WTC11 (cell line): ENCODE data around the gene CBY3. TPM values are rescaled to one million over a fixed set of nuclear protein-coding genes. Genes with fewer than 3 reads are reported as not detected.
A peak's percentile ranks its signal among the peaks of the same experiment; 100 is the strongest.

Experiments
- ATAC-seq: fragments of 200-7000 bp; cut with Tn5 transposase; 2 replicates; pipeline ENCODE4 v1.10.0; 2021; ENCODE audit warnings: mild to moderate bottlenecking, moderate library complexity
- Bru-seq: library from RNA; stranded (reverse); fragments of 400-500 nt; gene quantifications from one replicate; lab custom pipeline; 2021; lab: Mats Ljungman, UMichigan
- CTCF ChIA-PET: fragments of 300-600 bp; sonication (Branson Sonifier 250); formaldehyde crosslinking; loops from one replicate; lab custom pipeline; 2021; ENCODE audit warnings: antibody characterized with exemption; lab: Charles Lee
- POLR2A ChIA-PET: fragments of 350-600 bp; sonication (Branson Sonifier 250); formaldehyde crosslinking; loops from one replicate; lab custom pipeline; 2021; ENCODE audit warnings: antibody characterized with exemption; lab: Charles Lee
- DNase-seq: peaks from one replicate; pipeline ENCODE4 v3.0.0; 2021; ENCODE audit warnings: low spot score
- H3K27ac Mint-ChIP-seq: 2 replicates; pipeline ENCODE4 v1.8.0; 2021; ENCODE audit warnings: mixed read lengths
- H3K27me3 Mint-ChIP-seq: 2 replicates; pipeline ENCODE4 v1.8.0; 2021; ENCODE audit warnings: low read depth, mild to moderate bottlenecking, moderate library complexity, mixed read lengths
- H3K36me3 Mint-ChIP-seq: 2 replicates; pipeline ENCODE4 v1.8.0; 2021; ENCODE audit warnings: mixed read lengths
- H3K4me1 Mint-ChIP-seq: 2 replicates; pipeline ENCODE4 v1.8.0; 2022; ENCODE audit warnings: mixed read lengths
- H3K4me3 Mint-ChIP-seq: 2 replicates; pipeline ENCODE4 v1.8.0; 2021; ENCODE audit warnings: mild to moderate bottlenecking, moderate library complexity, mixed read lengths
- H3K9me3 Mint-ChIP-seq: 2 replicates; pipeline ENCODE4 v1.8.0; 2021; ENCODE audit warnings: mixed read lengths
- ATF1 ChIP-seq: sonication (generic); formaldehyde crosslinking; IDR thresholded peaks from 2 replicates; pipeline ENCODE4 v1.8.1; 2023; ENCODE audit warnings: mild to moderate bottlenecking, moderate library complexity, missing genetic modification reagents
- ATF2 ChIP-seq: sonication (generic); formaldehyde crosslinking; IDR thresholded peaks from 2 replicates; pipeline ENCODE4 v1.8.1; 2022; ENCODE audit warnings: low read depth, missing genetic modification reagents, borderline replicate concordance
- CREB1 ChIP-seq: sonication (generic); formaldehyde crosslinking; IDR thresholded peaks from 2 replicates; pipeline ENCODE4 v1.8.0; 2023; ENCODE audit warnings: mild to moderate bottlenecking, missing genetic modification reagents
- GABPB1 ChIP-seq: sonication (generic); formaldehyde crosslinking; IDR thresholded peaks from 2 replicates; pipeline ENCODE4 v1.8.1; 2023; ENCODE audit warnings: mild to moderate bottlenecking, missing genetic modification reagents
- MLX ChIP-seq: sonication (generic); formaldehyde crosslinking; IDR thresholded peaks from 2 replicates; pipeline ENCODE4 v1.8.1; 2023; ENCODE audit warnings: mild to moderate bottlenecking, missing genetic modification reagents, moderate library complexity
- NFATC4 ChIP-seq: fragments of 250-450 bp; sonication (Bioruptor Pico); IDR thresholded peaks from 2 replicates; pipeline ENCODE4 v1.9.0; 2021; ENCODE audit warnings: mild to moderate bottlenecking
- NR1H2 ChIP-seq: sonication (generic); formaldehyde crosslinking; IDR thresholded peaks from 2 replicates; pipeline ENCODE4 v1.9.0; 2021; ENCODE audit warnings: mild to moderate bottlenecking, moderate library complexity, missing genetic modification reagents
- NR2C2 ChIP-seq: sonication (generic); formaldehyde crosslinking; IDR thresholded peaks from 2 replicates; pipeline ENCODE4 v1.8.0; 2022; ENCODE audit warnings: mild to moderate bottlenecking, missing genetic modification reagents
- NR3C1 ChIP-seq: sonication (generic); formaldehyde crosslinking; conservative IDR thresholded peaks from 2 replicates; pipeline ENCODE4 v1.8.1; 2023; ENCODE audit warnings: low read depth, mild to moderate bottlenecking, missing genetic modification reagents
- OVOL2 ChIP-seq: fragments of 250-450 bp; sonication (Bioruptor Pico); IDR thresholded peaks from 2 replicates; pipeline ENCODE4 v1.9.0; 2021; ENCODE audit warnings: mild to moderate bottlenecking, borderline replicate concordance
- RELA ChIP-seq: sonication (generic); formaldehyde crosslinking; IDR thresholded peaks from 2 replicates; pipeline ENCODE4 v1.8.1; 2022; ENCODE audit warnings: missing genetic modification reagents, mild to moderate bottlenecking, borderline replicate concordance
- SMAD3 ChIP-seq: sonication (generic); formaldehyde crosslinking; IDR thresholded peaks from 2 replicates; pipeline ENCODE4 v1.8.0; 2022; ENCODE audit warnings: missing genetic modification reagents, mild to moderate bottlenecking, borderline replicate concordance
- USF1 ChIP-seq: sonication (generic); formaldehyde crosslinking; IDR thresholded peaks from 2 replicates; pipeline ENCODE4 v1.8.0; 2022; ENCODE audit warnings: mild to moderate bottlenecking, missing genetic modification reagents
- ZNF138 ChIP-seq: sonication (generic); formaldehyde crosslinking; conservative IDR thresholded peaks from 2 replicates; pipeline ENCODE4 v1.8.1; 2022; ENCODE audit warnings: mild to moderate bottlenecking, moderate library complexity, missing genetic modification reagents
- ZNF219 ChIP-seq: sonication (generic); formaldehyde crosslinking; IDR thresholded peaks from 2 replicates; pipeline ENCODE4 v1.8.0; 2023; ENCODE audit warnings: missing genetic modification reagents, mild to moderate bottlenecking, borderline replicate concordance
- ZNF396 ChIP-seq: fragments of 250-450 bp; sonication (Bioruptor Pico); IDR thresholded peaks from 2 replicates; pipeline ENCODE4 v1.8.0; 2021; ENCODE audit warnings: mild to moderate bottlenecking, moderate library complexity, borderline replicate concordance
- ZNF671 ChIP-seq: fragments of 250-450 bp; sonication (Bioruptor Pico); IDR thresholded peaks from 2 replicates; pipeline ENCODE4 v1.8.0; 2021; ENCODE audit warnings: mild to moderate bottlenecking
- long read RNA-seq, 3 experiments: library from RNA in 1 of 3; library from capped mRNA in 1 of 3; library from polyadenylated mRNA in 1 of 3; unstranded in 2 of 3; stranded (forward) in 1 of 3; transcript quantifications; one replicate each; pipeline ENCODE4 v2.0.0, GENCODE V29; 2021
- total RNA-seq: library from RNA; stranded (reverse); gene quantifications from 3 replicates; pipeline ENCODE4 v1.2.3, GENCODE V29; 2021
- TF ChIP-seq, protein P1 (sequence below): fragments of 250-450 bp; sonication (Bioruptor Pico); IDR thresholded peaks from 2 replicates; pipeline ENCODE4 v1.9.0; 2021; ENCODE audit warnings: mild to moderate bottlenecking
- TF ChIP-seq, protein P2 (sequence below): sonication (generic); formaldehyde crosslinking; IDR thresholded peaks from 2 replicates; pipeline ENCODE4 v1.8.1; 2023; ENCODE audit warnings: mild to moderate bottlenecking, moderate library complexity, missing genetic modification reagents

Gene CBY3
- 0.25 to 0.37 TPM (median 0.25 TPM) in 3 replicates for total RNA-seq
- Bru-seq, nascent RNA, result percentile 11 among the genes with signal in this experiment
- long read RNA-seq, experiment 1, partial matches to known transcripts, result 0 of 1 reads
- long read RNA-seq, experiment 1, other reads (novel, unspliced or antisense), result 1 of 1 reads
- long read RNA-seq, experiment 2, result 0 reads
- long read RNA-seq, experiment 3, result 0 reads

- no peak for DNase-seq
- ChIA-PET CTCF (interaction anchor here (0.7 to 2.5 kb wide), 3 partner anchors 10 to 81 kb away, joined by 3 to 13 read pairs (median 3); no protein-coding TSS in a partner anchor), POLR2A (interaction anchor here (1.0 kb wide), 1 partner anchor 57 kb away, joined by 4 read pairs; the partner anchor contains the start of gene HNRNPH1)
- Mint-ChIP-seq H3K27me3 (peaks cover 15% of the 10 kb centered on the region), H3K27ac (peak within 1 kb of the TSS; percentile 25; the same call in 1 of the 2 replicates), H3K4me3 (peak within 1 kb of the TSS; percentile 20; the same call in 1 of the 2 replicates), H3K4me1 (peaks cover 13% of the 10 kb centered on the region), H3K36me3 (peaks cover 10% of the 10 kb centered on the region)
- TF ChIP-seq, protein P1, sequence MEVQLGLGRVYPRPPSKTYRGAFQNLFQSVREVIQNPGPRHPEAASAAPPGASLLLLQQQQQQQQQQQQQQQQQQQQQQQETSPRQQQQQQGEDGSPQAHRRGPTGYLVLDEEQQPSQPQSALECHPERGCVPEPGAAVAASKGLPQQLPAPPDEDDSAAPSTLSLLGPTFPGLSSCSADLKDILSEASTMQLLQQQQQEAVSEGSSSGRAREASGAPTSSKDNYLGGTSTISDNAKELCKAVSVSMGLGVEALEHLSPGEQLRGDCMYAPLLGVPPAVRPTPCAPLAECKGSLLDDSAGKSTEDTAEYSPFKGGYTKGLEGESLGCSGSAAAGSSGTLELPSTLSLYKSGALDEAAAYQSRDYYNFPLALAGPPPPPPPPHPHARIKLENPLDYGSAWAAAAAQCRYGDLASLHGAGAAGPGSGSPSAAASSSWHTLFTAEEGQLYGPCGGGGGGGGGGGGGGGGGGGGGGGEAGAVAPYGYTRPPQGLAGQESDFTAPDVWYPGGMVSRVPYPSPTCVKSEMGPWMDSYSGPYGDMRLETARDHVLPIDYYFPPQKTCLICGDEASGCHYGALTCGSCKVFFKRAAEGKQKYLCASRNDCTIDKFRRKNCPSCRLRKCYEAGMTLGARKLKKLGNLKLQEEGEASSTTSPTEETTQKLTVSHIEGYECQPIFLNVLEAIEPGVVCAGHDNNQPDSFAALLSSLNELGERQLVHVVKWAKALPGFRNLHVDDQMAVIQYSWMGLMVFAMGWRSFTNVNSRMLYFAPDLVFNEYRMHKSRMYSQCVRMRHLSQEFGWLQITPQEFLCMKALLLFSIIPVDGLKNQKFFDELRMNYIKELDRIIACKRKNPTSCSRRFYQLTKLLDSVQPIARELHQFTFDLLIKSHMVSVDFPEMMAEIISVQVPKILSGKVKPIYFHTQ (CRISPR knock-in tag), result no peak
- TF ChIP-seq ZNF671 (CRISPR knock-in tag) (no peak), RELA (CRISPR knock-in tag) (no peak), NR2C2 (CRISPR knock-in tag) (no peak), ZNF219 (CRISPR knock-in tag) (no peak), ATF2 (CRISPR knock-in tag) (no peak), MLX (no peak), USF1 (CRISPR knock-in tag) (no peak), GABPB1 (CRISPR knock-in tag) (no peak), NR1H2 (CRISPR knock-in tag) (no peak), NR3C1 (no peak), ZNF138 (CRISPR knock-in tag) (no peak), ZNF396 (no peak), NFATC4 (no peak), CREB1 (CRISPR knock-in tag) (no peak), ATF1 (CRISPR knock-in tag) (no peak), OVOL2 (no peak), SMAD3 (CRISPR knock-in tag) (no peak)
- TF ChIP-seq, protein P2, sequence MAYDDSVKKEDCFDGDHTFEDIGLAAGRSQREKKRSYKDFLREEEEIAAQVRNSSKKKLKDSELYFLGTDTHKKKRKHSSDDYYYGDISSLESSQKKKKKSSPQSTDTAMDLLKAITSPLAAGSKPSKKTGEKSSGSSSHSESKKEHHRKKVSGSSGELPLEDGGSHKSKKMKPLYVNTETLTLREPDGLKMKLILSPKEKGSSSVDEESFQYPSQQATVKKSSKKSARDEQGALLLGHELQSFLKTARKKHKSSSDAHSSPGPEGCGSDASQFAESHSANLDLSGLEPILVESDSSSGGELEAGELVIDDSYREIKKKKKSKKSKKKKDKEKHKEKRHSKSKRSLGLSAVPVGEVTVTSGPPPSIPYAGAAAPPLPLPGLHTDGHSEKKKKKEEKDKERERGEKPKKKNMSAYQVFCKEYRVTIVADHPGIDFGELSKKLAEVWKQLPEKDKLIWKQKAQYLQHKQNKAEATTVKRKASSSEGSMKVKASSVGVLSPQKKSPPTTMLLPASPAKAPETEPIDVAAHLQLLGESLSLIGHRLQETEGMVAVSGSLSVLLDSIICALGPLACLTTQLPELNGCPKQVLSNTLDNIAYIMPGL, result no peak
- TF ChIP-seq, all 79 proteins: peak for 0
- H3K9me3 Mint-ChIP-seq, result peaks cover 4% of the 10 kb centered on the region; the same call in 1 of the 2 replicates
- no peak for ATAC-seq
Observed at GRCh38 chr5:179680780-179681401, at the start of gene CBY3. Gene CBY3 (minus strand): TSS chr5:179681034. CDS start chr5:179680918, 116 bp downstream.
